Smooth muscle cell of the brain vasculature (primary cell): ENCODE results near the gene SPSB3.
A peak's percentile ranks its signal among the peaks of the same experiment; 100 is the strongest.

Source experiments
- DNase-seq: peaks from one replicate; pipeline ENCODE4 v3.0.0-alpha.2; 2012; ENCODE audit warnings: low read depth, low spot score

Gene SPSB3

GRCh38 chr16:1788708-1789100 lies 6.3 kb upstream of the SPSB3 start:
- DNase-seq, result no peak

GRCh38 chr16:1788095-1788707 lies 5.8 kb upstream of the SPSB3 start:
- no peak for DNase-seq

- no peak for DNase-seq
Measured at GRCh38 chr16:1787322-1788094, 5.1 kb upstream of the SPSB3 start.

- DNase-seq, result no peak
Measured at GRCh38 chr16:1787056-1787321, 4.6 kb upstream of the SPSB3 start.

GRCh38 chr16:1786242-1787055 lies 4.1 kb upstream of the SPSB3 start:
- DNase-seq, result no peak

GRCh38 chr16:1785846-1786170 lies 3.4 kb upstream of the SPSB3 start:
- DNase-seq, result no peak

- no peak for DNase-seq
Measured at GRCh38 chr16:1784977-1785845, 2.8 kb upstream of the SPSB3 start.

- DNase-seq, result no peak
Measured at GRCh38 chr16:1781758-1782407, 488 bp downstream of the SPSB3 start.

- DNase-seq, result no peak
Measured at GRCh38 chr16:1781254-1781653, 1.1 kb downstream of the SPSB3 start.

- DNase-seq, result no peak
Measured at GRCh38 chr16:1780677-1781072, 1.7 kb downstream of the SPSB3 start.

GRCh38 chr16:1779741-1780676 lies 2.4 kb downstream of the SPSB3 start:
- no peak for DNase-seq

- DNase-seq, result no peak
Measured at GRCh38 chr16:1779234-1779701, 3.1 kb downstream of the SPSB3 start.

- DNase-seq, result peak; percentile 65
Measured at GRCh38 chr16:1778200-1779179, 3.9 kb downstream of the SPSB3 start.

- DNase-seq, result no peak
Measured at GRCh38 chr16:1777375-1778199, 4.8 kb downstream of the SPSB3 start.

- no peak for DNase-seq
Measured at GRCh38 chr16:1776991-1777374, 5.4 kb downstream of the SPSB3 start.

- no peak for DNase-seq
Measured at GRCh38 chr16:1776672-1776955, 5.8 kb downstream of the SPSB3 start.

GRCh38 chr16:1775846-1776671 lies 6.3 kb downstream of the SPSB3 start:
- DNase-seq, result no peak
